Heart left ventricle (tissue), 13 donors: ENCODE results near the gene CHST9.

ENCODE experiments used
- POLR2A ChIP-seq, 2 donors: fragments of 450-650 bp; IDR thresholded peaks; one replicate each; pipeline ENCODE4 v1.6.1; 2017; ENCODE audit warnings: antibody characterized with exemption in 2 of 2, mild to moderate bottlenecking in 2 of 2, moderate library complexity in 2 of 2
- TF ChIP-seq, protein P1 (sequence below), 12 donors: fragments of 200-600 bp; sonication (generic) in 4 of 12; IDR thresholded peaks; one replicate each; pipeline versions ENCODE4 v1.5.0 to v1.8.0; 2018 to 2022; ENCODE audit warnings: antibody characterized with exemption in 12 of 12, mild to moderate bottlenecking in 5 of 12
- donor health status: ischemic (EF 13 %, LVEDD 7.1; RV severe dilation, severe dysfunction).
- donor health status: DM: no; HTN: yes; CAD: no.
- donor health status: DM: no; HTN: no; CAD: no.
- donor health status: ischemic (EF 25% LVEDD 6.9; RV normal size, moderate dysfunction).
- donor health status: ischemic (EF 25% LVEDD 5.7; RV mildly dilated, moderate dysfunction).
- donor health status: ischemic (EF 35%, LVEDD 5.7; RV mildly dilated, moderate dysfunction).
- donor health status: nonischemic (EF 11% LVEDD 7.7; RV severe dilation, severe dysfunction).
- donor health status: DM: yes; HTN: yes; CAD: no.
- donor health status: PGD.
- donor health status: ischemic (EF 29% LVEDD 5.4; RV normal size, mild dysfunction).
- donor health status: nonischemic (EF 23%, LVEDD 6.1; RV moderate dilation, normal function).

GRCh38 chr18:26978812-26979341 lies 206.2 kb downstream of the CHST9 start:
- TF ChIP-seq, protein P1, sequence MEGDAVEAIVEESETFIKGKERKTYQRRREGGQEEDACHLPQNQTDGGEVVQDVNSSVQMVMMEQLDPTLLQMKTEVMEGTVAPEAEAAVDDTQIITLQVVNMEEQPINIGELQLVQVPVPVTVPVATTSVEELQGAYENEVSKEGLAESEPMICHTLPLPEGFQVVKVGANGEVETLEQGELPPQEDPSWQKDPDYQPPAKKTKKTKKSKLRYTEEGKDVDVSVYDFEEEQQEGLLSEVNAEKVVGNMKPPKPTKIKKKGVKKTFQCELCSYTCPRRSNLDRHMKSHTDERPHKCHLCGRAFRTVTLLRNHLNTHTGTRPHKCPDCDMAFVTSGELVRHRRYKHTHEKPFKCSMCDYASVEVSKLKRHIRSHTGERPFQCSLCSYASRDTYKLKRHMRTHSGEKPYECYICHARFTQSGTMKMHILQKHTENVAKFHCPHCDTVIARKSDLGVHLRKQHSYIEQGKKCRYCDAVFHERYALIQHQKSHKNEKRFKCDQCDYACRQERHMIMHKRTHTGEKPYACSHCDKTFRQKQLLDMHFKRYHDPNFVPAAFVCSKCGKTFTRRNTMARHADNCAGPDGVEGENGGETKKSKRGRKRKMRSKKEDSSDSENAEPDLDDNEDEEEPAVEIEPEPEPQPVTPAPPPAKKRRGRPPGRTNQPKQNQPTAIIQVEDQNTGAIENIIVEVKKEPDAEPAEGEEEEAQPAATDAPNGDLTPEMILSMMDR (IDR thresholded peaks at IDR 0.05), result no peak
- no peak for TF ChIP-seq POLR2A (IDR thresholded peaks at IDR 0.05)
